ENCODE data around the gene SFXN5. TPM values are rescaled to one million over a fixed set of nuclear protein-coding genes. Genes with fewer than 3 reads are reported as not detected.

The SFXN5 gene
- total and polyA plus RNA-seq, 2 of the 8 experiments (the other 6 are each of a cell fraction or from before 2014, with no cell fraction given): 29.3 to 33.1 TPM

- no peak for TF ChIP-seq USF2 (IDR thresholded peaks at IDR 0.05; ENCODE audit: low read length)
- no peak for TF ChIP-seq BRCA1 (IDR thresholded peaks at IDR 0.05; ENCODE audit: low read depth, low read length)
- no peak for TF ChIP-seq CTBP2 (IDR thresholded peaks at IDR 0.05; ENCODE audit: borderline replicate concordance, insufficient read depth, insufficient read length, low read length)
- no peak for TF ChIP-seq TAF1 (IDR thresholded peaks at IDR 0.05; ENCODE audit: low read depth, low read length)
- no peak for TF ChIP-seq SP2 (IDR thresholded peaks at IDR 0.05; ENCODE audit: low read length)
- no peak for TF ChIP-seq NRF1 (IDR thresholded peaks at IDR 0.05; ENCODE audit: low read depth, low read length)
- TF ChIP-seq CHD1 (IDR thresholded peaks at IDR 0.05; ENCODE audit: low read depth, low read length): no peak
Measured at GRCh38 chr2:72985136-72985535, 86.4 kb downstream of the SFXN5 start (continued).
